Ishikawa (cell line): ENCODE measurements around the gene TBC1D20.

ENCODE experiments used
- CEBPB ChIP-seq: IDR thresholded peaks from 2 replicates; pipeline ENCODE4 v1.6.1; 2012
- CREB1 ChIP-seq: IDR thresholded peaks from 2 replicates; pipeline ENCODE4 v1.6.1; 2012; ENCODE audit warnings: low read depth
- EP300 ChIP-seq: IDR thresholded peaks from 2 replicates; pipeline ENCODE4 v1.6.1; 2012; ENCODE audit warnings: borderline replicate concordance
- NFIC ChIP-seq: IDR thresholded peaks from 2 replicates; pipeline ENCODE4 v1.6.1; 2012
- RAD21 ChIP-seq: IDR thresholded peaks from 2 replicates; pipeline ENCODE4 v1.6.1; 2012; ENCODE audit warnings: low read depth
- TAF1 ChIP-seq: IDR thresholded peaks from 2 replicates; pipeline ENCODE4 v1.6.1; 2012; ENCODE audit warnings: low read depth, mild to moderate bottlenecking
- TCF12 ChIP-seq: IDR thresholded peaks from 2 replicates; pipeline ENCODE4 v1.6.1; 2012; ENCODE audit warnings: low read depth
- YY1 ChIP-seq: IDR thresholded peaks from 2 replicates; pipeline ENCODE4 v1.6.1; 2012; ENCODE audit warnings: low read depth
- ZBTB7A ChIP-seq: IDR thresholded peaks from 2 replicates; pipeline ENCODE4 v1.6.1; 2012; ENCODE audit warnings: low read depth
- TF ChIP-seq, protein P1 (sequence below): IDR thresholded peaks from 2 replicates; pipeline ENCODE4 v1.6.1; 2012; ENCODE audit warnings: low read depth, mild to moderate bottlenecking
- TF ChIP-seq, protein P2 (sequence below): IDR thresholded peaks from 2 replicates; pipeline ENCODE4 v1.6.1; 2012

DNA sequence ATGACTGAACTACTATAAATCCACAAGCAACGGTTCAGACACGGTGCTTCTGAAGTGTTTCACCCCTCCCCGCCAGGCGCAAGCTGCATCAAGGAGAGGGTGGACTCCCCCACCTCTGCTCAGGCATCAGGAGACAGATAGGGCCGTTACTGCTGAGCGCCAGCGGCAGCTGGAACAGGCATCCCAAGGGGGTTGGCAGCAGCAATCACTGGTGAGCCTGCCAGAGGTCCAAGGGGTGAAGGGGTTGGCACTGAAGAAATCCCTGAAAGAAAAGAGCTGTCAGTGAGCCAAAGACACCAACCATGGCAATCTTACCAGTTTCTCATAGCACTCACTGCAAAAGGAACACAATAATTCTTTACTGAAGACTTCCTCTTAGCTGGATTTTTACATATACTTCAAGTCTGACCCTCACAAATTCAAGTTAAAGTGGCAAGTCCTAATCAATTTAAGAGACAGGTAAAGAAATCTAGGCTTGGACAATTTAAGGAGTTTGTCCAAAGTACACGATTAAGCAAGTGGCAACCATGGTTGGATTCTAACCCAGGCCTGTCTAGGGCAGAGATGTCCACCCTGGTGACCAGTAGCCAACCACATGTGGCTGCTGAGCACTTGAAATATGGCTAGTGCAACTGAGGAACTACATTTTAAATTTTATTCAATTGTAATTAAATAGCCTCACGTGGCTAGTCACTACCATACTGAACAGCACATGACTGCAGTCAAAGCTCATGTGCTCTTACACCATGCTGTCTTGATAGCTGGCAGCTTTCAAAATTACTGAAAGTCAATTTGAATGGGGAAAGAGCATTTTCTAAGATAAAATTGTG lies 21.7 kb upstream of the TBC1D20 start:
- no peak for TF ChIP-seq YY1
- TF ChIP-seq, protein P1, sequence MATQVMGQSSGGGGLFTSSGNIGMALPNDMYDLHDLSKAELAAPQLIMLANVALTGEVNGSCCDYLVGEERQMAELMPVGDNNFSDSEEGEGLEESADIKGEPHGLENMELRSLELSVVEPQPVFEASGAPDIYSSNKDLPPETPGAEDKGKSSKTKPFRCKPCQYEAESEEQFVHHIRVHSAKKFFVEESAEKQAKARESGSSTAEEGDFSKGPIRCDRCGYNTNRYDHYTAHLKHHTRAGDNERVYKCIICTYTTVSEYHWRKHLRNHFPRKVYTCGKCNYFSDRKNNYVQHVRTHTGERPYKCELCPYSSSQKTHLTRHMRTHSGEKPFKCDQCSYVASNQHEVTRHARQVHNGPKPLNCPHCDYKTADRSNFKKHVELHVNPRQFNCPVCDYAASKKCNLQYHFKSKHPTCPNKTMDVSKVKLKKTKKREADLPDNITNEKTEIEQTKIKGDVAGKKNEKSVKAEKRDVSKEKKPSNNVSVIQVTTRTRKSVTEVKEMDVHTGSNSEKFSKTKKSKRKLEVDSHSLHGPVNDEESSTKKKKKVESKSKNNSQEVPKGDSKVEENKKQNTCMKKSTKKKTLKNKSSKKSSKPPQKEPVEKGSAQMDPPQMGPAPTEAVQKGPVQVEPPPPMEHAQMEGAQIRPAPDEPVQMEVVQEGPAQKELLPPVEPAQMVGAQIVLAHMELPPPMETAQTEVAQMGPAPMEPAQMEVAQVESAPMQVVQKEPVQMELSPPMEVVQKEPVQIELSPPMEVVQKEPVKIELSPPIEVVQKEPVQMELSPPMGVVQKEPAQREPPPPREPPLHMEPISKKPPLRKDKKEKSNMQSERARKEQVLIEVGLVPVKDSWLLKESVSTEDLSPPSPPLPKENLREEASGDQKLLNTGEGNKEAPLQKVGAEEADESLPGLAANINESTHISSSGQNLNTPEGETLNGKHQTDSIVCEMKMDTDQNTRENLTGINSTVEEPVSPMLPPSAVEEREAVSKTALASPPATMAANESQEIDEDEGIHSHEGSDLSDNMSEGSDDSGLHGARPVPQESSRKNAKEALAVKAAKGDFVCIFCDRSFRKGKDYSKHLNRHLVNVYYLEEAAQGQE: no peak
- TF ChIP-seq RAD21: no peak
- no peak for TF ChIP-seq CREB1
- no peak for TF ChIP-seq CEBPB
- TF ChIP-seq, protein P2, sequence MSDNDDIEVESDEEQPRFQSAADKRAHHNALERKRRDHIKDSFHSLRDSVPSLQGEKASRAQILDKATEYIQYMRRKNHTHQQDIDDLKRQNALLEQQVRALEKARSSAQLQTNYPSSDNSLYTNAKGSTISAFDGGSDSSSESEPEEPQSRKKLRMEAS: no peak
- no peak for TF ChIP-seq ZBTB7A
- TF ChIP-seq TCF12: no peak
- TF ChIP-seq EP300: no peak
- no peak for TF ChIP-seq NFIC
- no peak for TF ChIP-seq TAF1
